Esophagus squamous epithelium (tissue), 5 donors: ENCODE data around the gene SPATA9. TPM values are rescaled to one million over a fixed set of nuclear protein-coding genes. Genes with fewer than 3 reads are reported as not detected.

ENCODE experiments used
- DNase-seq: peaks from one replicate; lab custom pipeline; 2025; lab: John Stamatoyannopoulos, UW
- H3K27ac ChIP-seq, 4 donors: fragments of 200-600 bp; sonication (generic); one replicate each; pipeline ENCODE4 v1.5.1; 2016 to 2019; ENCODE audit warnings: mild to moderate bottlenecking in 1 of 4
- H3K27me3 ChIP-seq, 4 donors: fragments of 200-600 bp; sonication (generic); 1 replicate in 3 of 4; 2 replicates in 1 of 4; pipeline versions ENCODE4 v1.5.1 to v1.6.0; 2017 to 2021; ENCODE audit warnings: antibody characterized with exemption in 1 of 4
- H3K36me3 ChIP-seq, 3 donors: fragments of 200-600 bp; sonication (generic); one replicate each; pipeline ENCODE4 v1.5.1; 2016 to 2019
- H3K4me1 ChIP-seq, 3 donors: fragments of 200-600 bp; sonication (generic); one replicate each; pipeline ENCODE4 v1.5.1; 2017 to 2019
- H3K4me3 ChIP-seq, 4 donors: fragments of 200-600 bp; sonication (generic); 1 replicate in 3 of 4; 2 replicates in 1 of 4; pipeline ENCODE4 v1.5.1; 2016 to 2019; ENCODE audit warnings: mild to moderate bottlenecking in 2 of 4, moderate library complexity in 1 of 4
- H3K9me3 ChIP-seq, 3 donors: fragments of 200-600 bp; sonication (generic); one replicate each; pipeline ENCODE4 v1.5.1; 2016 to 2019
- CTCF ChIP-seq, 6 experiments: fragments of 450-650 bp in 4 of 6; fragments of 200-600 bp in 2 of 6; sonication (generic) in 2 of 6; IDR thresholded peaks; one replicate each; pipeline ENCODE4 v1.5.1; 2016 to 2019; ENCODE audit warnings: antibody characterized with exemption in 6 of 6, mild to moderate bottlenecking in 4 of 6, moderate library complexity in 4 of 6
- POLR2A ChIP-seq, 4 donors: fragments of 450-650 bp; IDR thresholded peaks; one replicate each; pipeline ENCODE4 v1.6.1; 2017; ENCODE audit warnings: antibody characterized with exemption in 4 of 4, mild to moderate bottlenecking in 4 of 4, moderate library complexity in 3 of 4
- WGBS, 2 donors: methylation state at CpG; one replicate each; pipeline ENCODE4 v1.1.5; 2018; 5-methylcytosine and 5-hydroxymethylcytosine counted together
- intact Hi-C: fragments of 100-400 bp; cut with DNase I; formaldehyde crosslinking; loops from one replicate; pipeline ENCODE4 v1.15.0; 2022
- total RNA-seq, 4 donors: library from RNA; depleted of rRNA; stranded (reverse); fragments of >200 nt; gene quantifications; one replicate each; pipeline ENCODE4 v1.1.0, GENCODE V29; 2016
- donor health status: DM: yes; HTN: yes; CAD: no.

SPATA9 gene
- total RNA-seq, 4 donors from 2014 or later = not detected

GRCh38 chr5:95701074-95701473 lies 18.3 kb upstream of the SPATA9 start:
- no peaks in the 10 kb centered on the region for H3K27me3 ChIP-seq
- intact Hi-C loops = no loop called here
- H3K9me3 ChIP-seq = no peaks in the 10 kb centered on the region
- no peaks in the 10 kb centered on the region for H3K36me3 ChIP-seq
- no peak for TF ChIP-seq CTCF (IDR thresholded peaks at IDR 0.05)
- no peak for TF ChIP-seq POLR2A (IDR thresholded peaks at IDR 0.05)
- DNase-seq = no peak
- no peak overlapping the region for H3K27ac ChIP-seq
- no peak overlapping the region for H3K4me3 ChIP-seq
- H3K4me1 ChIP-seq = no peaks in the 10 kb centered on the region

GRCh38 chr5:95699337-95699736 lies 16.5 kb upstream of the SPATA9 start:
- Histone ChIP-seq H3K27me3 (no peaks in the 10 kb centered on the region), H3K9me3 (no peaks in the 10 kb centered on the region), H3K4me3 (no peak overlapping the region), H3K27ac (no peak overlapping the region), H3K36me3 (no peaks in the 10 kb centered on the region), H3K4me1 (no peaks in the 10 kb centered on the region)
- intact Hi-C loops = no loop called here
- WGBS, 2 donors = 91 to 96% methylated on average over 1 of the region's 1 CpG
- TF ChIP-seq CTCF (IDR thresholded peaks at IDR 0.05) (no peak), POLR2A (IDR thresholded peaks at IDR 0.05) (no peak)
- DNase-seq = no peak

GRCh38 chr5:95697781-95698681 lies 15.2 kb upstream of the SPATA9 start:
- H3K4me3 ChIP-seq = no peak overlapping the region
- no peaks in the 10 kb centered on the region for H3K9me3 ChIP-seq
- 47 to 49% methylated on average over 7 of the region's 7 CpGs for WGBS, 2 donors
- no peak for DNase-seq
- H3K4me1 ChIP-seq = no peaks in the 10 kb centered on the region
- no peaks in the 10 kb centered on the region for H3K36me3 ChIP-seq
- TF ChIP-seq CTCF (IDR thresholded peaks at IDR 0.05) (no peak), POLR2A (IDR thresholded peaks at IDR 0.05) (no peak)
- no peaks in the 10 kb centered on the region for H3K27me3 ChIP-seq
- intact Hi-C loops = no loop called here
- H3K27ac ChIP-seq = no peak overlapping the region

- no peaks in the 10 kb centered on the region for H3K4me1 ChIP-seq
- no peaks in the 10 kb centered on the region for H3K36me3 ChIP-seq
- H3K27ac ChIP-seq = no peak overlapping the region
- no peak for TF ChIP-seq POLR2A (IDR thresholded peaks at IDR 0.05)
- TF ChIP-seq CTCF (IDR thresholded peaks at IDR 0.05) = no peak
- no peaks in the 10 kb centered on the region for H3K9me3 ChIP-seq
- no peak overlapping the region for H3K4me3 ChIP-seq
- H3K27me3 ChIP-seq = no peaks in the 10 kb centered on the region
- no peak for DNase-seq
- intact Hi-C loops = no loop called here
These were observed 7.5 kb upstream of the SPATA9 start for GRCh38 chr5:95690333-95690732.

- 67 to 88% methylated on average over 1 of the region's 1 CpG for WGBS, 2 donors
- Histone ChIP-seq H3K27me3 (no peaks in the 10 kb centered on the region), H3K9me3 (no peaks in the 10 kb centered on the region), H3K4me1 (no peaks in the 10 kb centered on the region), H3K27ac (no peak overlapping the region), H3K36me3 (no peaks in the 10 kb centered on the region), H3K4me3 (no peak overlapping the region)
- DNase-seq = no peak
- intact Hi-C loops = no loop called here
- TF ChIP-seq CTCF (IDR thresholded peaks at IDR 0.05) = no peak
- no peak for TF ChIP-seq POLR2A (IDR thresholded peaks at IDR 0.05)
These were observed 6.9 kb upstream of the SPATA9 start for GRCh38 chr5:95689680-95690079.
